Fibroblast of upper back skin (primary cell): ENCODE measurements around the gene AFAP1L1.
A peak's percentile ranks its signal among the peaks of the same experiment; 100 is the strongest.

Source experiments
- DNase-seq: peaks from one replicate; pipeline ENCODE4 v3.0.0-alpha.2; 2013

The AFAP1L1 gene

DNA sequence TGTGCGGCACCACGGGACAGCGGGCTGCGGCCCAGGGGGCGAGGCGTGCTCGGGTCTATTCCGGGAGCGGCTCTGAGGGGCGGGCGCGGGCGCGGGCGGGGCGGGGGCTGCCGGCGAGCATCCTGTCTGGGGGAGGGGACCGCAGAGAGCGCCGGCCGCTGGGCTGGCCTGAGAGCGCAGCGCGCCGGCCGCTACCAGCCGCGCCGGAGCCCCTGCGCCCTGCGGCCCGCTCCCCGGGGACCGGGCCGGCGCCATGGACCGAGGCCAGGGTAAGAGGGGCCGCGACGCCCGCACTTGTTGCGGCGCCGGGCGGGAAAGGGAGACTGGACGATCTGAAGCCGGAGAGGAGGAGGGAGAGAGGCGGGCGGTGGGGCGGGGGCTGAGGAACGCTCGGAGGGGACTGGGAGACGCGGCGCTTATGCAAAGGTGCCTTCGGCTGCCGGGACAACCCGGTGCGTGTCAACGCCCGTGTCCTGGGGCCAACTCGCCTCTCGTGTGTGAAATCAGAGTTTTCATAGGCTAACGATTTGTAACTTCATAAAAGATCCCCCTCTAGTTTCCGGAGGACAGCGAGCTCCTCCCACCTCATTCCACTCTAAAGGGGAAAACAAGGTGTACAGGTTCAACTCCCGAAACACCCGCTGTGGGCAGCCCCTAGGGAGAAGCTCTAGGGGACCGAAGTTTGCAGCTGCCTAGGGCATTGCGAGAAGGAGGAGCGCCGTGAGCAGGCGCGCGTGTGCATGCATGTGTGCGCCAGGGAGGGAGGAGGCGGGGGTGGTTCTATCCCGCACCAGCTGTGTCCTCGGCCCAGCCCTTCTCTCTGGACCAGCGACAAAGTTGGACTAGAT is at the start of gene AFAP1L1:
AFAP1L1 (plus strand) TSS at position 144 of the 848 bp plus-strand sequence; CDS start at position 254, 110 bp downstream.
- no peak for DNase-seq

GRCh38 chr5:149223081-149223848 is 48.4 kb upstream of the AFAP1L1 start:
- DNase-seq, result no peak

DNA sequence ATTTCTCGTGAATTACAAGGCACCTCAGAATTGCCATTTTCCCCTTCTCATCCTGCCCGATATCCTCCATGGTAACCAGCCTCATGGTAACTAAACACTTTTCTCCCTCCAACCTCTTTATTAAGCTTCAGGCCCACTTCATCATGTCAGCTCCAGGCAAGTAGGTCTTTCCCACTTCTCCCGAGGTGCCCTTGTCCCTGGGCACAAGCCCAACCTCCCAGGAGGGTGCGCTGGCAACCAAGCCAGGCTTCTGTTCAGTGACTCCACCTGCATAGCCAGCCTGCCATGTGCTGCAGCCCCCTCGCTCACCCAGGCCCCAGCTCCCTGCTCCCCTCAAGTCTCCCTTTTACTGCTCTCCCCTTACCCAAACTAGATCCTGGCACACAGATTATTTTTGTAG is 47.4 kb upstream of the AFAP1L1 start:
- DNase-seq, result no peak

DNA sequence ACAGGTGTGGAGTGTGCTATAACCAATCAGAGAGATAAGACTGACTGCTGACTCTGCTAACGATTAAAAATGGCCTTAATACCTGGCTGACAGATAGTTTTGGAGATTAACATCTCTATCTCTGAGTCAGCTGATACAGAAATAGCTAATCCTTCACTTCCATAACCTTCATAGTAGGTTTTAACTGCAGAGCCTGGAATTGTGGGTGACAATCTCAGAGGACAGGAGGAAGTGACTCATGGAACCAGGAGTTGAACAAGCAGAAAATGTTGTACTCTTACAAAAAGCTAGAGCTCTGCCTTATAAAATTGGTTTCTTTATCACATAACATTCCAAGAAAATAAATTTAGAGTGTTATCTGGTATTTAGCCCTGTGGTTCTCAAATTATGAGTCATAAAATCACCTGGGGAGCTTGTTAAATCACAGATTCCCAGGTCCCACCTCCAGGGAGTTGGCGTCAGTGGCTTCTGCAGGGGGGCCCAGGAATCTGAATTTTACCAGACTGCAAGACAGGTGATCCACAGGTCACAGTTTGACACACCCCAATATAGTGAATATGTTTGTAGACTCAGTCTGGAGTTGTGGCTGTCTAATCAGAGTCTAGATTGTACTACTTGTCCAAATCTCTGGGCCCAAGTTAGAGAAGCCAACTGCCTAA is 44.4 kb upstream of the AFAP1L1 start:
- DNase-seq, result peak; percentile 58

- DNase-seq, result peak; percentile 90
These were observed 42.9 kb upstream of the AFAP1L1 start for GRCh38 chr5:149228618-149229297.

DNA sequence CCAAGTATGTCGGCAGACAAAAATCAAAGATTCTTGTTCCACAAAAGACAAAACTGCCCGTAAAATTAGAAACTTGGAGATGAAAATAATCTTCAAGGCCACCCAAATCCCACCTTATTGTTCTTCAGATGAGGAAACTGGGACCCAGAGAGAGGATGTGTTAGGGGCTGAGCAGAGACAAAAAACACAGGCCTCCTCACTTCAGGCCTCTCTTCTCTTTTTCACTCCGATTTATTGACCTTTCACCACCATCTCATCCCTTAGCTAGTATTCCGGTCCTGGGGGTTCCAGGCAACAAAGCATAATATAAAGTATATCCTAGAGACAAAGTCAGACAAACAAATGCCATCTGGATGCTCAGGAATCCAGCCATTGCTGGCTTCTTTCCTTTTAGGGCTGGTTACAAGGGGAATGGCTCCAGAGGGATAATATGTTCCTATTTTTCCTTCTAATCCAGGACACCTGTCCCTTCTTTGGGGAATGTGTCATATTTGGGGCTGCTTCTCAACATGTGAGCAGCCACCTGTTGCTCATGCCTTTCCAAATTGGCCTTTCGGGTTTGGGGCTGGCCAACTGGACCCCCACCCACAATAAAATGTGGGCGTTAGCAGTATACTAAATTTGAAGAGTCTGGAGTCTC is 42.2 kb upstream of the AFAP1L1 start:
- DNase-seq, result no peak

GRCh38 chr5:149235841-149236240 is 35.8 kb upstream of the AFAP1L1 start:
- DNase-seq, result no peak

GRCh38 chr5:149237662-149238061 is 34.0 kb upstream of the AFAP1L1 start:
- DNase-seq, result no peak

DNA sequence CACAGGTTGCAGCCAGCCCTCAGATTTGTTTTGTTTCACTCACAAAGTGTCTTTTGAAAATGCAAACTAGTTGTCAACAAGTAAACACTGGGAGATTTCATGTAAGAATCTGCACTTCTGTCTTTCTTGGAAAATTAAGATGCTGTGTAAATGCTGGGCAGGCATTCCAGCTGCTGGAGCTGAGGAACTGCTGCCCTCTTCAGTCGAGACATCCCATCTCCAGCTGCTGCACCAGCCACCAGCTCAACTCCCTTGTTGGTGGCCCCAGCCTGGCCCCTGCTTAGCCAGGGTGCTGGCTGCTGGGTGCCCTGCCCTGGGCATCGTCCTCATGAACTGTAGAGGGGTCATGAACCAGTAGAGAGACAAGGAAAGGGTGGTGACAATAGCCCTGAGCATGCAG is 33.1 kb upstream of the AFAP1L1 start:
- no peak for DNase-seq

DNA sequence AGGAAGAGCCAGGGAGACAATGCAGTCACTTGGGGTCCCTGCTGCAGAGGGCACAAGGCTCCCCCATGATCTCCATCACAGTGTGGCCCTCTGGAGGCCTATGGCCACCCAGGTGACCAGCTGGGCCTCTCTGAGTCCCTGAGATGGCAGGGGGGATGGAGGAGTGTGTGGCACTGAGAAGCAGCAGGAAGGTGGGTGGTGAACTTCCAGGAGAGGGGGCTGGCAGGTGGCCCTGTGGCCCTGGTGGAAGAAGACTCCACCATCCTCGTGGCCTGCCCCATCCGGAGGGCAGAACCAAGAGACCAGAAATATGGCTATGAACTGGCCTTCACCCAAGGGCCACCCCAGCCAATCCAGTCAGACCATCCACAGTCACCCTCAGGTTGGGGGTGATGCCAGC is 31.7 kb upstream of the AFAP1L1 start:
- DNase-seq, result no peak

DNA sequence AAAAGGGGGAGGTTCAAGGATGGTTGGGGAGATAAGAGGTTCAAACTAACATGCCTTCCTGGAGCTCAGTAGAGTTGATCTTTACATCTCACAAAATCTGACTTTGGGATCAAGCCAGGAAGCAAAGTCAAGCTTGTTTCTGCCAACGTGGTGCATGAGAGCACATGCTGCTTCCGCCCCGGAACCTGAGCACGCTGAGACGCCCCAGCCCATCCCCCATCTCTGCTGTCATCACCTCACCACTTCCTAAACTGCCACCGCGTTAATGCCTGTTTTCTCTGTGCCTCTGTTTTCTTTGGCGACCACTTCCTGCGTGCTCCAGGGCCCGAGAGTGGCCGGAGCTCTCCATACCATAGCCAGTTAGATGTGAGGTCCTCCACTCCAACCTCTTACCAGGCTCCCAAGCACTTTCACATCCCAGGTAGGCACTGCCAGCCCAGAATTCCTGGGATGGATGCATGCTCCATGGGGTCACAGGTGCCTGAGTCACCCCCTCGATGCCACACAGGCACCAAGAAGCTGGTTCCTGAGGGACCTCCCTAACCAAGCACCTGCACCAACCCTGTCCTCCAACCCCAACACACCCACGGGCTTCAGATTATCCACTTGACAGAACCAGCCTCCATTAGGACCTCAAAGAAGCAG is 31.2 kb upstream of the AFAP1L1 start:
- no peak for DNase-seq

- no peak for DNase-seq
These were observed 29.3 kb upstream of the AFAP1L1 start for GRCh38 chr5:149242339-149242738.

- DNase-seq, result no peak
These were observed 24.8 kb upstream of the AFAP1L1 start for GRCh38 chr5:149246906-149247305.

GRCh38 chr5:149247726-149248125 is 23.9 kb upstream of the AFAP1L1 start:
- no peak for DNase-seq

- no peak for DNase-seq
These were observed 20.1 kb upstream of the AFAP1L1 start for GRCh38 chr5:149251546-149251945.

DNA sequence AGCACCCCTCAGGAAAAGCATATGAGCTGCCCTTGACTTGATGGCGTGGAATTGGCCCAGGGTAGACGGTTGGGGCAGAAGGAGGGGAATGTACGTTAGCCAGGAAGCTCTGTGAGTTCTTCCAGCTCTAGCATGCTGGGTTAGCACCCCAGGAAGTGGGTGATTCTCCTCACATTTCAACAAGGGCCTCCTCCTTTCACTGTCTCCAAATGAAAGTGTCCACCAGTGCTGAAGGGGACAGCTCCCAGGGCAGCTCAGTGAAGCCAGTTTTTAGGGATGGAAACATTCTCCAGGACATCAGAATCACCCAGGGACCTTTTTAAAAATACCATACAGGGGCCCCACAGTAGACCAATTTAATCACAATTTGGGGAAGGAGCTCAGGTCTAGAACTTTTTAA is 17.2 kb upstream of the AFAP1L1 start:
- DNase-seq, result peak; percentile 51

DNA sequence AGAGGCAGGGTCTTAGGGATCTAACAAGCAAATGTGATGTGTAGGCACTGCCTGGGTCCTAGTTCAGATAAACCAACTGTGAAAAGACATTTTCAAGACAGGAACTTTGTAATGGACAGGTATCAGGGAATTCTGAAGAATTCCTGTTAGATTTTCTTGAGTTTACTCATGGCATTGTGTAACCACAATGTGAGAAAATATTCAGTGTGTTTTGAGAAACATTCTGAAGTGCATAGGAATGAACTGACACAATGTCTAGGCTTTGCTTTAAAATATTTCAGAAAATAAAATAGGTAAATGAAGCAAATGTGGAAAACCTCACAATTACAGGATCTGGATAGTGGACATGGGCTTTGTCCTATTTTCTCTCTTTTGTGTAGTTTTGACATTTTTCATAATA is 15.2 kb upstream of the AFAP1L1 start:
- DNase-seq, result peak; percentile 46

GRCh38 chr5:149257131-149257530 is 14.5 kb upstream of the AFAP1L1 start:
- DNase-seq, result no peak

DNA sequence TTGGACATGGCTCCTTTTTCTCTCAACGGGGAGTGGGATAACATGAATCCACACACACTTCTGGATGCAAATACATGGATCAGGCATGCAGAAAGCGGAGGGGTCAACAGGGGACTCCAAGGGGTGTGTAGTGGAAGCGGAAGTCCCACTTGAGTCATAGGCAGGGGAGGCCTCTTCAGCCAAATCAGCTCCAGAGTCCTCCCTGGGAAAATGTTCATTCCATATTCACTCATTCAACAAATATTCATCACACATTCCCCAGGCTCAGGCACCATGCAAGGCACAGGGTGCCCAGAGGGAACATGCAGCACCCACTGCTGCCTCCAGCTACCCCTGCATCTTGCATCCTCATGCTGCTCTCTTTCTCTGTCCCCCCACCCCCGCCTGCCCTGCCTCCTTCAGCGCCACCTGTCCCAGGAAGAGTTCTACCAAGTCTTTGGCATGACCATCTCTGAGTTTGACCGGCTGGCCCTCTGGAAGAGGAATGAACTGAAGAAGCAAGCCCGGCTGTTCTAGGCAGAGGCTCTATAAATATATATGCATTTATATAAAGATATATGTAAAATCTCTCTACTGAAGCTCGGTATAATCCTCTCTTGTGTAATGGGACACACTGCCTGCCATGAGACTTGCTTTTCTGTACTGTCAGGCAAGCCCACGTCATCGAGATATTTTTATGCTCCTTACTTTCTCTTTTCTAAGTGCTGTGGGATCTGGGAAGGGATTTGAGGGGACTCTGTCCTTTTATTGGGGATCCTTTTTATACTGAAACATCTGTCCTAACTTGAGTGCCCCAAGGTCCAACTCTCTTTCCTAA is 13.6 kb upstream of the AFAP1L1 start:
- peak; percentile 71 for DNase-seq

DNA sequence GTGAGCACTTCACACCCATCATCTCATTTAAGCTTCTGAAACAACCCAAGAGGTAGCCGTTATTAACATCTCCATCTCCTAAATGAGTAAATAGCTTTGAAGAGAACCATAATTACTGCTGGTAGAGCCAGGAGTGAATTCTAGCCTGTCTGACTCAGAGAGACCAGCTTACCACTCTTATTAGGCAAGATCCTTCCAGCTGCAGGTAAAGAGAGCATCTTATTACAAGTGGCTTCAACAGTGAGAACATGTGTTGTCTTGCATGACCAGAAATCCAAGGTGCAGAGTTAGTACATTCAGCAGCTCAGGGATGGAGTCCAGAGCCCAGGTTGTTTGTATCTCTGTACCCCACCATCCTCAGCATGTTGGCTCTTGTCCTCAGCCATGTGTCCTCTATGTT is 10.9 kb upstream of the AFAP1L1 start:
- DNase-seq, result no peak

DNA sequence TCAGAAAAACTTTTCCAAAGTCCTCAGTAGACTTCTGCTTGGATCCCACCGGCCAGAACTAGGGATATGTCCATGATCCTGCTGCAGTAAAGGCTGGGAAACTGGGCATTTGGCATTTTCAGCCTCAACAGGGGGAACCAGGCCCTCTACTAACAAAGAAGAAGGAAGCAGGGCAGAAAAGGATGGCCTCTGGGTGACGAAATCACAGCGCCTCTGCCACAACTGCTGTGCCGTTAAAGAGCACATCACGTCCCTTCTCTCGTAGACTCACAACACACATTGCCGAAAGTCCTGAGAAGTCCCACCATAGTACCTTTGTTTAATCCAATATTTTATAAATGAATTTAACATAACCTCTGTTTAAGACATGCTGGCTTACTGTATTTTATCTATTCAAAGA is 10.4 kb upstream of the AFAP1L1 start:
- no peak for DNase-seq
